ENCODE results near the gene MMP15.
"Not testable (repeated sequence)": the region's sequence is repeated elsewhere in the genome, so short reads cannot be mapped to it uniquely, and the experiment has no call there.

Gene MMP15

GRCh38 chr16:58025351-58026138 is at the start of gene MMP15:
TSS of gene MMP15 (plus strand) at chr16:58025754. CDS start at chr16:58026351, 597 bp downstream.
- in situ Hi-C loops (cut with HindIII; ENCODE audit: low sequenced_read_pairs) = no loop called here
- peak within 1 kb of the TSS; percentile 48 for H3K4me3 ChIP-seq (ENCODE audit: low read depth, low read length)
- no peak for TF ChIP-seq CTCF (IDR thresholded peaks at IDR 0.05; ENCODE audit: low read depth, low read length, missing control alignments)
- DNase-seq (ENCODE audit: low read depth) = no peak

GRCh38 chr16:57976331-57976796 is 49.2 kb upstream of the MMP15 start:
- TF ChIP-seq CTCF (IDR thresholded peaks at IDR 0.05; ENCODE audit: low read depth, low read length, missing control alignments) = no peak
- no peak overlapping the region for H3K4me3 ChIP-seq (ENCODE audit: low read depth, low read length)
- in situ Hi-C loops (cut with HindIII; ENCODE audit: low sequenced_read_pairs) = loop anchor here (25.0 kb wide), 1 partner anchor 189 kb away; no protein-coding TSS in a partner anchor
- DNase-seq (ENCODE audit: low read depth) = no peak

- in situ Hi-C loops (cut with HindIII; ENCODE audit: low sequenced_read_pairs) = loop anchor here (25.0 kb wide), 1 partner anchor 190 kb away; no protein-coding TSS in a partner anchor
- H3K4me3 ChIP-seq (ENCODE audit: low read depth, low read length) = no peak overlapping the region
- TF ChIP-seq CTCF (IDR thresholded peaks at IDR 0.05; ENCODE audit: low read depth, low read length, missing control alignments) = no peak
- DNase-seq (ENCODE audit: low read depth) = no peak
Measured at GRCh38 chr16:57977418-57978069, 48.0 kb upstream of the MMP15 start.

GRCh38 chr16:57978070-57978465 is 47.5 kb upstream of the MMP15 start:
- H3K4me3 ChIP-seq (ENCODE audit: low read depth, low read length); DNase-seq (ENCODE audit: low read depth): not testable (repeated sequence)
- in situ Hi-C loops (cut with HindIII; ENCODE audit: low sequenced_read_pairs) = loop anchor here (25.0 kb wide), 1 partner anchor 191 kb away; no protein-coding TSS in a partner anchor

GRCh38 chr16:57979006-57979585 is 46.5 kb upstream of the MMP15 start:
- TF ChIP-seq CTCF (IDR thresholded peaks at IDR 0.05; ENCODE audit: low read depth, low read length, missing control alignments) = no peak
- in situ Hi-C loops (cut with HindIII; ENCODE audit: low sequenced_read_pairs) = loop anchor here (25.0 kb wide), 1 partner anchor 192 kb away; no protein-coding TSS in a partner anchor
- DNase-seq (ENCODE audit: low read depth) = no peak
- no peak overlapping the region for H3K4me3 ChIP-seq (ENCODE audit: low read depth, low read length)

- TF ChIP-seq CTCF (IDR thresholded peaks at IDR 0.05; ENCODE audit: low read depth, low read length, missing control alignments) = no peak
- DNase-seq (ENCODE audit: low read depth) = no peak
- in situ Hi-C loops (cut with HindIII; ENCODE audit: low sequenced_read_pairs) = loop anchor here (10.0 to 25.0 kb wide), 2 partner anchors 194 to 407 kb away; no protein-coding TSS in a partner anchor
Measured at GRCh38 chr16:57981636-57982035, 43.9 kb upstream of the MMP15 start.

More at GRCh38 chr16:57981636-57982035, 43.9 kb upstream of the MMP15 start:
- H3K4me3 ChIP-seq (ENCODE audit: low read depth, low read length) = no peak overlapping the region

Measured in astrocyte of the cerebellum (primary cell).